HL-60 (cell line): Measurements from ENCODE around the gene KAT6B.

ENCODE experiments used
- CTCF ChIP-seq: IDR thresholded peaks from one replicate; pipeline ENCODE4 v1.5.1; 2011; ENCODE audit warnings: low read length, control low read depth, inconsistent platforms; ENCODE audit not compliant: insufficient read depth
- POLR2AphosphoS5 ChIP-seq: IDR thresholded peaks from 2 replicates; pipeline ENCODE4 v1.6.1; 2012; ENCODE audit warnings: low read depth
- REST ChIP-seq: IDR thresholded peaks from 2 replicates; pipeline ENCODE4 v1.6.1; 2012; ENCODE audit warnings: low read depth; ENCODE audit not compliant: insufficient replicate concordance

- TF ChIP-seq CTCF (no peak), REST (no peak), POLR2AphosphoS5 (no peak)
These were observed 253.2 kb downstream of the KAT6B start for GRCh38 chr10:75079436-75080083.
